Activated T-helper 2 cell treated with anti-CD3 and anti-CD28 coated beads, Interferon-gamma antibody, Interleukin-2, Interleukin-4, amounts not matched to agents 10 μg/mL and 5 μg/mL and 100 μg/mL, durations not matched to agents 14 hours and 24 hours and 36 hours (primary cell): ENCODE results near the gene ETFB. TPM values are rescaled to one million over a fixed set of nuclear protein-coding genes. Genes with fewer than 3 reads are reported as not detected.

Source experiments
- DNase-seq: peaks from one replicate; pipeline ENCODE4 v3.0.0; 2021; ENCODE audit warnings: low spot score
- H3K27ac Mint-ChIP-seq: one replicate; pipeline ENCODE4 v1.8.0; 2021; ENCODE audit warnings: mixed read lengths
- H3K27me3 Mint-ChIP-seq: one replicate; pipeline ENCODE4 v1.8.0; 2021; ENCODE audit warnings: low read depth, mixed read lengths
- H3K36me3 Mint-ChIP-seq: one replicate; pipeline ENCODE4 v1.8.0; 2021; ENCODE audit warnings: low read depth, mixed read lengths
- H3K4me1 Mint-ChIP-seq: one replicate; pipeline ENCODE4 v1.8.0; 2021; ENCODE audit warnings: low read depth, mixed read lengths
- H3K4me3 Mint-ChIP-seq: one replicate; pipeline ENCODE4 v1.8.0; 2021; ENCODE audit warnings: low read depth, mild to moderate bottlenecking, moderate library complexity, mixed read lengths
- H3K9me3 Mint-ChIP-seq: one replicate; pipeline ENCODE4 v1.8.0; 2021; ENCODE audit warnings: mixed read lengths
- intact Hi-C: fragments of 100-400 bp; cut with micrococcal nuclease; formaldehyde crosslinking; loops from one replicate; pipeline ENCODE4 v1.15.1; 2023
- total RNA-seq: library from RNA; stranded (reverse); gene quantifications from 2 replicates; pipeline ENCODE4 v1.2.3, GENCODE V29; 2022

Gene ETFB
- total RNA-seq, 1 donor from 2014 or later, result 215 TPM

DNA sequence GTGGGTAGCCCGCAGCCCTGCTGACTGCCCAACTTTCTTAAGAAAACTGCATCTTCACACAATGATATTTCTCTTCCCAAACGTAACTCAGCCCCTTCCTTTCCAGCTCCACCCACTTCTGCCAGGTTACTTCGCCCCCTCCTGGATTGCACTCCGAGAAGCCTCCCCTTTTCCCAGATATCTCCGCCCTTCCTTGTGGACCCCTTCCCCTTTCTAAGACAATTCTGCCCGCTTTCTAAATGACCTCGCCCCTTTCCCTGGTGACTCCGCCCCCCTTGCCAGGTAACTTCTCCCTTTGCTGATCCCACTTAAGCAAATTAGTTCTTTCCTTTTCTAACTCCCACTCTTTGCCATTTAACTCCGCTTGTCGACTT, 26.9 kb downstream of the ETFB start:
- no peak for DNase-seq
- peak overlapping the region; percentile 95 for H3K4me3 Mint-ChIP-seq
- intact Hi-C loops, result loop anchor here (1.0 to 2.0 kb wide), 6 partner anchors 16 to 318 kb away; no protein-coding TSS in a partner anchor
- H3K27me3 Mint-ChIP-seq, result peaks cover 2% of the 10 kb centered on the region
- H3K4me1 Mint-ChIP-seq, result peaks cover 23% of the 10 kb centered on the region
- H3K9me3 Mint-ChIP-seq, result no peaks in the 10 kb centered on the region
- peaks cover 9% of the 10 kb centered on the region for H3K36me3 Mint-ChIP-seq
- peak overlapping the region; percentile 89 for H3K27ac Mint-ChIP-seq

GRCh38 chr19:51338563-51339312, 27.4 kb downstream of the ETFB start:
- intact Hi-C loops, result loop anchor here (1.0 to 2.0 kb wide), 6 partner anchors 16 to 319 kb away; no protein-coding TSS in a partner anchor
- Mint-ChIP-seq H3K36me3 (peaks cover 9% of the 10 kb centered on the region), H3K27me3 (peaks cover 2% of the 10 kb centered on the region), H3K27ac (peak overlapping the region; percentile 89), H3K9me3 (no peaks in the 10 kb centered on the region), H3K4me1 (peaks cover 23% of the 10 kb centered on the region), H3K4me3 (peak overlapping the region; percentile 95)
- peak; percentile 83 for DNase-seq

DNA sequence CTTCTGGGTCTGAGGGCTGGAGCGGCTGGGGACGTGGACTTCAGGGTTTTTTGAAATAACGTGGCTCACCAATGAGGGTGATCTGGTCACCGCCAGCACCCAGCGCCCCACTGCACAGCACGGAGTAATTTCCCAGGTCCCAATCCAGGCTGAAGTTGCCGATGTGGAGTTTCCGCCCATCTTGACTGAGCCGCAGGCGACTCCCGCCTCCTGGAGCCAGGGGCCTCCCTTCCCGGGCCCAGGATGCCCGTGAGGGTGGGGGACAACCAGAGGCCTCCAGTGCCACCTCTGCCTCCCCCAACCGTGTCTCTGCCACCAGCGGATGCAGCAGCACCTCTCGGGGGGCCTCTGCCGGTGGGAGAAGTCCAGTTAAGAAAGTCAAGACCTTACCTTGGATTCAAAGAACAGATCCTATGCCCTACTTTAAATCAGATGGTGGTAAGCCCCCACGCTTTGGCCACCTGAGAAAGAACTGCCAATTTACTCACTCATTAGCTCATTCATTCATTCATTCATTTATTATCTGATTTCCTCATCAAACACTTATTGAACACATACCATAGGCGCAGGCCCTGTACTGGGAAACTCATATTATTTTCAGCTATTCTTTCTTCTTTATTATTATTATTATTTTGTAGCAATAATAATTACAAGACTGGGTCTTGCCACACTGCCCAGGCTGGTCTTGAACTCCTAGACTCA, 28.2 kb downstream of the ETFB start:
- intact Hi-C loops, result loop anchor here (2.0 kb wide), 2 partner anchors 17 to 71 kb away; no protein-coding TSS in a partner anchor
- H3K27ac Mint-ChIP-seq, result peak overlapping the region; percentile 51
- no peaks in the 10 kb centered on the region for H3K9me3 Mint-ChIP-seq
- peaks cover 11% of the 10 kb centered on the region for H3K36me3 Mint-ChIP-seq
- peak overlapping the region; percentile 95 for H3K4me3 Mint-ChIP-seq
- peaks cover 23% of the 10 kb centered on the region for H3K4me1 Mint-ChIP-seq
- peaks cover 2% of the 10 kb centered on the region for H3K27me3 Mint-ChIP-seq
- DNase-seq, result no peak

GRCh38 chr19:51337141-51337860, 28.9 kb downstream of the ETFB start:
- intact Hi-C loops, result no loop called here
- H3K4me3 Mint-ChIP-seq, result no peak overlapping the region

GRCh38 chr19:51333836-51334460, 32.2 kb downstream of the ETFB start:
- Mint-ChIP-seq H3K9me3 (no peaks in the 10 kb centered on the region), H3K4me3 (no peak overlapping the region), H3K27ac (no peak overlapping the region), H3K27me3 (no peaks in the 10 kb centered on the region), H3K36me3 (peaks cover 31% of the 10 kb centered on the region), H3K4me1 (peaks cover 9% of the 10 kb centered on the region)
- intact Hi-C loops, result no loop called here
- DNase-seq, result no peak

More at GRCh38 chr19:51337141-51337860, 28.9 kb downstream of the ETFB start:
- DNase-seq, result no peak
- Mint-ChIP-seq H3K27me3 (peaks cover 2% of the 10 kb centered on the region), H3K27ac (no peak overlapping the region), H3K36me3 (peaks cover 11% of the 10 kb centered on the region), H3K4me1 (peaks cover 18% of the 10 kb centered on the region), H3K9me3 (no peaks in the 10 kb centered on the region)

DNA sequence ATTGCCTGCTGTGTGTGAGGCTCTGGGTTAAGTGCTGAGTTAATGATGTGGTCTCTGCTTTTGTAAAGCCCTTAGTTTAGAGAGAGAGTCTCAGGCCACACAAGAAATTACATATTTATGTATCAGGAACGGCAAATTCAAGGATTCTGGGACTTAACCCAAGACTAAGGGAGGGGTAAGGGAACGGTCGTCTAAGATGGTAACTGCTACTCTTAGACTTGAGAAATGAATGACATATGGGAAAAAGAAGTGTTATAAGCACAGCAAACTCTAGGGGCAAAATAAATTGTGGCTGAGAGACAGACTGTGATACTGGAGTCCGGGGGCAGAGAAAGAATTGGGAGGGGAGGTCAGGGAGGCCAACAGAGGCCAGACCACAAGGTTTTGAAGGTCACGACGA, 34.5 kb downstream of the ETFB start:
- H3K9me3 Mint-ChIP-seq, result no peaks in the 10 kb centered on the region
- intact Hi-C loops, result no loop called here
- no peak for DNase-seq
- no peak overlapping the region for H3K4me3 Mint-ChIP-seq
- no peak overlapping the region for H3K27ac Mint-ChIP-seq
- peaks cover 33% of the 10 kb centered on the region for H3K36me3 Mint-ChIP-seq
- H3K4me1 Mint-ChIP-seq, result peaks cover 11% of the 10 kb centered on the region
- peaks cover 4% of the 10 kb centered on the region for H3K27me3 Mint-ChIP-seq

- Mint-ChIP-seq H3K9me3 (no peaks in the 10 kb centered on the region), H3K27ac (no peak overlapping the region), H3K27me3 (peaks cover 9% of the 10 kb centered on the region), H3K4me3 (no peak overlapping the region), H3K36me3 (peaks cover 30% of the 10 kb centered on the region), H3K4me1 (peaks cover 11% of the 10 kb centered on the region)
- DNase-seq, result no peak
- intact Hi-C loops, result no loop called here
Measured at GRCh38 chr19:51331193-51331592, 35.0 kb downstream of the ETFB start.

GRCh38 chr19:51330366-51330765, 35.8 kb downstream of the ETFB start:
- Mint-ChIP-seq H3K27ac (no peak overlapping the region), H3K4me3 (no peak overlapping the region), H3K36me3 (peaks cover 30% of the 10 kb centered on the region), H3K4me1 (peaks cover 17% of the 10 kb centered on the region), H3K9me3 (no peaks in the 10 kb centered on the region), H3K27me3 (peaks cover 17% of the 10 kb centered on the region)
- DNase-seq, result no peak
- intact Hi-C loops, result no loop called here

DNA sequence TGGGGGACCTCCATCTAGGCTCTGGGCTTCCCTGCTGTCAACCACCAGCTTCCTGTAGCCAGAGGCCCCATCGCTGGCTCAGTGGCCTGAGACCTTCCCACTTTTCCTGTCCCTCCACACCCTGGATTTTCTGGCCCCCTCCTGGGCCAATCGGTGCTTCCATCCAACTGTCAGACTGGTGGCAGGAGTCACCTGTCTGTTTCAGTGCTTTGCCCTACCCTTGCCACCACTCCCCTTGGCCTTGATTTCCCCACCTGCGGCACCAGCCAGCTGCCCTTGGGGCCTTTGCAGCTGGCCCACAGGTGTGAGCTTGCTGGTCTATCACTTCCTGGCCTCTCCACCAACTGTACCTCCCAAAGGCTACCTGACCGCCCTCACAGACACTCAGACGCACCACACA, 36.8 kb downstream of the ETFB start:
- no peaks in the 10 kb centered on the region for H3K9me3 Mint-ChIP-seq
- no peak for DNase-seq
- H3K36me3 Mint-ChIP-seq, result peaks cover 28% of the 10 kb centered on the region
- peaks cover 19% of the 10 kb centered on the region for H3K27me3 Mint-ChIP-seq
- no peak overlapping the region for H3K4me3 Mint-ChIP-seq
- peaks cover 20% of the 10 kb centered on the region for H3K4me1 Mint-ChIP-seq
- no peak overlapping the region for H3K27ac Mint-ChIP-seq
- intact Hi-C loops, result no loop called here

DNA sequence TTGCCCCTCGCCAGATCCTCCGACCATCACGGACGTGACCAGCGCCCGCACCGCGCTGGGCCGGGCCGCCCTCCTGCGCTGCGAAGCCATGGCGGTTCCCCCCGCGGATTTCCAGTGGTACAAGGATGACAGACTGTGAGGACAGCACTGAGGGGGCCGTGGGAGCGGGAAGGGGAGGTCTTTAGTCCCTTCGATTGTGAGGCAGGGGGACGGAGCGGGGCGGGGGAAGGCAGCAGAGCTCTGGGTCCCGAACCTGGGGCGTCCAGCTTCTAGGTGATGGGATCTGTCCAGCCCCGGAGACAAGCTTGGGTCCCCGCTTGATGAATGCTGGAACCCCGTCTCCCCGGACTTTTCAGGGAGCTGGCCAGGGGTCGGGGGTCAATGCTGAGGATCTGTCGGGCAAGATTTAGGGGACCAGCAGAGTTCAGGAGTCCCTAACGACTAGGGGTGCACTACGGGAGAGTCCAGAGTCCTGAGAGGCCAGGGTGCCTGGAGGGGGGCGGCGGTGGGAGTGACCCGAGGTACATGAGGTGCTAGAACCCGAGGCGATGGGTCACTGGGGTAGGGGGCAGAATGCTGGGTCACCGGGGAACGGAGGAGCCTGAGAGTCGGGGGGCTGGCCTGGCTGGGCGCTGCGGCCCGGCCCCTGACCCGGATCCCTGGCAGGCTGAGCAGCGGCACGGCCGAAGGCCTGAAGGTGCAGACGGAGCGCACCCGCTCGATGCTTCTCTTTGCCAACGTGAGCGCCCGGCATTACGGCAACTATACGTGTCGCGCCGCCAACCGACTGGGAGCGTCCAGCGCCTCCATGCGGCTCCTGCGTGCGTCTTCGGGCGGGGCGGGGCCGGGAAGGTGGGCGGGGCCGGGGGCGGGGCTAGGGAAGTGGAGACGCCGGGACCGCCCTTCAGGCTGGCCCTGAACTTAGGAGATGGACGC, 38.9 kb downstream of the ETFB start:
- H3K4me3 Mint-ChIP-seq, result peak overlapping the region; percentile 75
- H3K4me1 Mint-ChIP-seq, result peaks cover 23% of the 10 kb centered on the region
- peaks cover 22% of the 10 kb centered on the region for H3K36me3 Mint-ChIP-seq
- peak; percentile 66 for DNase-seq
- H3K9me3 Mint-ChIP-seq, result no peaks in the 10 kb centered on the region
- intact Hi-C loops, result loop anchor here (1.0 kb wide), 1 partner anchor 169 kb away; no protein-coding TSS in a partner anchor
- peaks cover 37% of the 10 kb centered on the region for H3K27me3 Mint-ChIP-seq
- peak overlapping the region; percentile 54 for H3K27ac Mint-ChIP-seq

- Mint-ChIP-seq H3K27ac (peak overlapping the region; percentile 45), H3K36me3 (peaks cover 14% of the 10 kb centered on the region), H3K4me3 (peak overlapping the region; percentile 65), H3K4me1 (peaks cover 18% of the 10 kb centered on the region), H3K9me3 (no peaks in the 10 kb centered on the region), H3K27me3 (peaks cover 37% of the 10 kb centered on the region)
- DNase-seq, result no peak
- intact Hi-C loops, result loop anchor here (1.0 kb wide), 1 partner anchor 168 kb away; no protein-coding TSS in a partner anchor
Measured at GRCh38 chr19:51326216-51327065, 39.7 kb downstream of the ETFB start.
